ENCODE data around the gene COQ9. TPM values are rescaled to one million over a fixed set of nuclear protein-coding genes. Genes with fewer than 3 reads are reported as not detected.

COQ9 gene
- total RNA-seq, 4 donors from 2014 or later: 41.8 to 112 (median 76.1) TPM

DNA sequence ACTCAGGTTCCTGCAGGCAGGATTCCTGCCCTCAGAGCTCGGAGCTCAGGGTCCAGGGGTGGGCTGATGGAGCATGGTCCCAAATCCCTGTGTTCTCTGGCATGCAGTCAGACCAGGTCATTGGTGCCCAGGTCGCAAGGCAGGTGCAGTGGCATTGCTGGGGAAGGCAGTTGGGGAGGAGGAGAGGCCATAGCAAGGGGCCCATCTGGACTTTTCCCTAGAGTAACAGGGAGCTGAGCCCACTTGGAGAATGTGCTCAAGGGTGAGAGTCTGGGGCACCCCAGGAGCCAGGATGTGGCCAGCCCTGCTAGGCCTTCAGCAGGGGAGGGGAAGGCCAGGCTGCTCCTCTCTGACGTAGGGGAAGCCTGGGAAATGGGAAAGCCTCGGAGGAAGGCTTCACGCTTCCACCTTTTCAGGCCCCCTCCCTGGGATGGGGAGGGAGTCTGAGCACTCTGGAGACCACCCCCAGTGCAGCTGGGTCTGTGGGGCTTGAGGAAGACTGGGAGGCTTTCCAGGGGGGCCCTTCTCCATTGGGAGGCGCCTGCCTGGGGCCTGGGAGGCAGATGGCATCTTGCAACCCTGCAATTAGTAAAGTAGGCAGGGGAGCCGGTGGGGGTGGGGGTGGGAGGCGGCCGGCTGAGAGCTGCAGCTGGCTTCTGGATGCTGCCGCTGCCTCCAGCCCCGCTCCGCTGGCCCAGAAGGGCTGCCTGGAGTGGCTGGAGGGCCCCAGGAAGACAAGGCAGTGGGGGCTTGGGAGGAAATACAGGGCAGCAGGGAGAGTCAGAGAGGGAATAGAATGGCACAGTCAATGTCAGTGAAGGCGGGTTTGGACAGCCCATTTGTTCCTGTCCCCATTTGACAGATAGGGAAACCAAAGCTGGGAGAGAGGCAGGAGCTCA, 60.1 kb downstream of the COQ9 start:
- Histone ChIP-seq H3K27ac (no peak overlapping the region), H3K9me3 (no peaks in the 10 kb centered on the region), H3K27me3 (no peaks in the 10 kb centered on the region), H3K4me3 (replicated peaks in 1 of 3) (no peak overlapping the region), H3K4me1 (no peaks in the 10 kb centered on the region), H3K36me3 (no peaks in the 10 kb centered on the region)
- TF ChIP-seq CTCF (IDR thresholded peaks at IDR 0.05) (no peak), POLR2A (IDR thresholded peaks at IDR 0.05) (no peak)
- intact Hi-C loops (cut with DNase I): no loop called here
- DNase-seq: no peak
- WGBS, 2 donors: 61 to 82% methylated on average over 11 to 12 of the region's 13 CpGs

DNA sequence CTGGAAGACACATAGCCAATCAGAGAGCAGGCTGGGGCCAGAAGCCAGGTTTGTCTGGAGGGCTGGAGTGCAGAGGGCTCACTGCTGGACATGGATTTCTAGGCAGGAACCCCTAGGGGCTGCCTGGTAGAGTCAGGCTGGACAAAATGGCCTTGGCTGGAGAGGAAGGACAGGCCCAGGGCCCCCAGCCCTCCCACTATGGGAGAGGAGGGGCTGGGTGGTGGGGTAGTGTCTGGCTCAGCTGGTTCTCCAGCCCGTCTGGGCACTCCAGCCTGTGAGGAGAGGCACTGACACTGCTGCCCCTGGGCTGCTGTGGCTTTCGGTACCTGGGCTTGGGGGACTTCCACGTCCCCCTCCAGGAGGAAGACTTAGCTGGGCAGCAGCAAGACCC, 60.8 kb downstream of the COQ9 start:
- no peak for TF ChIP-seq CTCF (IDR thresholded peaks at IDR 0.05)
- no peak for TF ChIP-seq POLR2A (IDR thresholded peaks at IDR 0.05)

GRCh38 chr16:57509231-57509923, 62.1 kb downstream of the COQ9 start:
- WGBS, 2 donors: 83% methylated on average over 11 to 12 of the region's 12 CpGs
- Histone ChIP-seq H3K27me3 (no peaks in the 10 kb centered on the region), H3K27ac (no peak overlapping the region), H3K36me3 (no peaks in the 10 kb centered on the region), H3K9me3 (no peaks in the 10 kb centered on the region), H3K4me3 (replicated peaks in 1 of 3) (no peak overlapping the region), H3K4me1 (peaks cover 0 to 6% of the 10 kb centered on the region in 2 donors)
- no peak for DNase-seq
- TF ChIP-seq CTCF (IDR thresholded peaks at IDR 0.05) (no peak), POLR2A (IDR thresholded peaks at IDR 0.05) (no peak)
- intact Hi-C loops (cut with DNase I): no loop called here

More for the DNA sequence above, 60.8 kb downstream of the COQ9 start:
- Histone ChIP-seq H3K4me1 (no peaks in the 10 kb centered on the region), H3K27me3 (no peaks in the 10 kb centered on the region), H3K27ac (no peak overlapping the region), H3K9me3 (no peaks in the 10 kb centered on the region), H3K4me3 (replicated peaks in 1 of 3) (no peak overlapping the region), H3K36me3 (no peaks in the 10 kb centered on the region)
- no peak for DNase-seq
- intact Hi-C loops (cut with DNase I): no loop called here
- 80 to 92% methylated on average over 2 to 3 of the region's 3 CpGs for WGBS, 2 donors

- no peaks in the 10 kb centered on the region for H3K36me3 ChIP-seq
- intact Hi-C loops (cut with DNase I): no loop called here
- no peaks in the 10 kb centered on the region for H3K9me3 ChIP-seq
- no peaks in the 10 kb centered on the region for H3K27me3 ChIP-seq
- WGBS, 2 donors: 59 to 69% methylated on average over 7 to 10 of the region's 10 CpGs
- peaks cover 0 to 10% of the 10 kb centered on the region in 2 donors for H3K4me1 ChIP-seq
- TF ChIP-seq CTCF (IDR thresholded peaks at IDR 0.05): no peak
- TF ChIP-seq POLR2A (IDR thresholded peaks at IDR 0.05): no peak
- DNase-seq: no peak
- H3K4me3 ChIP-seq (replicated peaks in 1 of 3): no peak overlapping the region
- H3K27ac ChIP-seq: no peak overlapping the region
These were observed 63.0 kb downstream of the COQ9 start for GRCh38 chr16:57510016-57510871.

Other genes with a start within 250 kb of the COQ9 start
- 10 to 100 TPM; 51.2 to 68.9 (median 60.0) TPM for gene ARL2BP, start 202.2 kb upstream of the COQ9 start, total RNA-seq
- gene PLLP, start 162.8 kb upstream of the COQ9 start, total RNA-seq: 10 to 100 TPM; 13.6 to 38.5 (median 30.1) TPM
- gene CCL22, start 88.7 kb upstream of the COQ9 start, total RNA-seq: not detected
- gene CX3CL1, start 75.0 kb upstream of the COQ9 start, total RNA-seq: 10 to 100 TPM in 3 of 4 donors, 1 to 10 TPM in 1; 3.3 to 12.6 (median 10.9) TPM
- gene CCL17, start 42.7 kb upstream of the COQ9 start, total RNA-seq: not detected
- gene CIAPIN1, start 94 bp upstream of the COQ9 start, total RNA-seq: 10 to 100 TPM; 29.2 to 41.2 (median 35.5) TPM
- gene POLR2C, start 15.2 kb downstream of the COQ9 start, total RNA-seq: 100 to 1,000 TPM; 126 to 212 (median 174) TPM
- 10 to 100 TPM in 2 of 4 donors, 1 to 10 TPM in 2; 9.1 to 27.3 (median 13.3) TPM for gene DOK4, start 39.0 kb downstream of the COQ9 start, total RNA-seq
- 10 to 100 TPM; 13.1 to 34.9 (median 18.9) TPM for gene CCDC102A, start 89.1 kb downstream of the COQ9 start, total RNA-seq
- gene ADGRG5, start 95.2 kb downstream of the COQ9 start, total RNA-seq: under 1 TPM; 0.22 to 0.63 (median 0.33) TPM
- gene ADGRG1, start 181.2 kb downstream of the COQ9 start, total RNA-seq: 100 to 1,000 TPM; 120 to 295 (median 239) TPM
- 10 to 100 TPM in 2 of 4 donors, 1 to 10 TPM in 2; 3.8 to 14.2 (median 8.2) TPM for gene ADGRG3, start 220.8 kb downstream of the COQ9 start, total RNA-seq
- gene DRC7, start 247.3 kb downstream of the COQ9 start, total RNA-seq: 1 to 10 TPM in 1 of 4 donors, under 1 TPM in 1, not detected in 2; 0.22 to 7.1 TPM

Measured in thyroid gland (tissue), 4 donors.